ENCODE results near the gene SIT1.
A peak's percentile ranks its signal among the peaks of the same experiment; 100 is the strongest.

Gene SIT1, protein sequence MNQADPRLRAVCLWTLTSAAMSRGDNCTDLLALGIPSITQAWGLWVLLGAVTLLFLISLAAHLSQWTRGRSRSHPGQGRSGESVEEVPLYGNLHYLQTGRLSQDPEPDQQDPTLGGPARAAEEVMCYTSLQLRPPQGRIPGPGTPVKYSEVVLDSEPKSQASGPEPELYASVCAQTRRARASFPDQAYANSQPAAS

DNA sequence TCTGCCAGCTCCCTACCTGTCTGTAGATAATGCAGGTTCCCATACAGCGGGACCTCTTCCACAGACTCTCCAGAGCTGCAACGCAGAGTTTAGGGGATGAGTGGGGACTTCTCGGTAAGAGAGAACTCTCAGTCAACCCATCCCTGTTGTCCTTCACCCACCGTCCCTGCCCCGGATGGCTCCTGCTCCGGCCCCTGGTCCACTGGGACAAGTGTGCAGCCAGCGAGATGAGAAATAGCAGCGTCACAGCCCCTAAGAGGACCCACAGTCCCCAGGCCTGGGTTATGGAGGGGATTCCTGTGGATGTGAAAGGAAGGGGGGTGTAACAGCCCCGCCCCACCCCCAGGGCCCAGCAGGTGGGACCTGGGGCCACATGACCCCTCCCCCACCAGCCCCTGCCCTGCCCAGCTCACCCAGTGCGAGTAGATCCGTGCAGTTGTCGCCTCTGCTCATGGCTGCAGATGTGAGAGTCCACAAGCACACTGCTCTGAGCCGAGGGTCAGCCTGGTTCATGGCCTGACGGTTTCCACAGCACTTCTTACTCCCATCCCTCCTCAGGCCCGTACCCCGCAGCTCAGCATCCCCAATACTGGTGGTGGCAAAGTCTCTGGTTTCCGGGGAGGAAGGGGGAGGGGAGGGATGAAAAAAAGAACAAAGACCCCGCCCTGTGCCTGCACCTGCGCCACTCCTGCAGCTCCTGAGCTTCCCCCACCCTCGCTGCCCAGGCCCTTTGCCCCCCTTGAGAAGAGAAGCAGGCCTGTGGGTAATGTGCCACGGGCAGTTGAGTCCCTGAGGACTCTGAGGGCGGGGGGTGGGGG lies at the start of gene SIT1:
SIT1 (minus strand) TSS at position 591 of the 818 bp plus-strand sequence; CDS start at position 513, 78 bp downstream.
- peaks cover 63% of the 10 kb centered on the region for H3K4me1 ChIP-seq (ENCODE audit: insufficient read depth, low read length, severe bottlenecking)
- peak within 1 kb of the TSS; percentile 86 for H3K4me3 ChIP-seq (ENCODE audit: low read depth, low read length, poor library complexity, severe bottlenecking)
- H3K79me2 ChIP-seq (ENCODE audit: insufficient read depth, low read length) = no peaks in the 10 kb centered on the region; the same call in 1 of the 2 replicates
- no peaks in the 10 kb centered on the region for H3K27me3 ChIP-seq (ENCODE audit: insufficient read depth, low read length)
- TF ChIP-seq EZH2 (IDR thresholded peaks at IDR 0.05; ENCODE audit: borderline replicate concordance, low read length) = no peak
- no peak for TF ChIP-seq CTCF (IDR thresholded peaks at IDR 0.05; ENCODE audit: low read length)
- peak within 1 kb of the TSS; percentile 96 for H3K9ac ChIP-seq (ENCODE audit: low read length)
- no peaks in the 10 kb centered on the region for H4K20me1 ChIP-seq (ENCODE audit: insufficient read depth, low read length)
- H3K27ac ChIP-seq (ENCODE audit: low read depth, low read length, poor library complexity, severe bottlenecking) = peak within 1 kb of the TSS; percentile 92
- no peaks in the 10 kb centered on the region for H3K36me3 ChIP-seq (ENCODE audit: insufficient read depth, low read length)
- H2AFZ ChIP-seq (ENCODE audit: low read length) = no peak within 1 kb of the TSS
- H3K4me2 ChIP-seq (ENCODE audit: low read length) = peak within 1 kb of the TSS; percentile 96
- no peaks in the 10 kb centered on the region for H3K9me3 ChIP-seq (ENCODE audit: low read length)
- H3F3A ChIP-seq (ENCODE audit: insufficient read depth, low read length) = peaks cover 17% of the 10 kb centered on the region
- no peaks in the 10 kb centered on the region for H3K9me2 ChIP-seq (ENCODE audit: low read depth, low read length)

- H3K9me2 ChIP-seq (ENCODE audit: low read depth, low read length) = no peaks in the 10 kb centered on the region
- no peak overlapping the region for H3K9ac ChIP-seq (ENCODE audit: low read length)
- TF ChIP-seq CTCF (IDR thresholded peaks at IDR 0.05; ENCODE audit: low read length) (no peak), EZH2 (IDR thresholded peaks at IDR 0.05; ENCODE audit: borderline replicate concordance, low read length) (no peak)
- H3K79me2 ChIP-seq (ENCODE audit: insufficient read depth, low read length) = no peaks in the 10 kb centered on the region
- H3F3A ChIP-seq (ENCODE audit: insufficient read depth, low read length) = no peaks in the 10 kb centered on the region
- H2AFZ ChIP-seq (ENCODE audit: low read length) = no peak overlapping the region
- H3K27ac ChIP-seq (ENCODE audit: low read depth, low read length, poor library complexity, severe bottlenecking) = no peak overlapping the region
- no peaks in the 10 kb centered on the region for H3K4me1 ChIP-seq (ENCODE audit: insufficient read depth, low read length, severe bottlenecking)
- H3K36me3 ChIP-seq (ENCODE audit: insufficient read depth, low read length) = peaks cover 93% of the 10 kb centered on the region
- no peaks in the 10 kb centered on the region for H4K20me1 ChIP-seq (ENCODE audit: insufficient read depth, low read length)
- no peak overlapping the region for H3K4me3 ChIP-seq (ENCODE audit: low read depth, low read length, poor library complexity, severe bottlenecking)
- H3K27me3 ChIP-seq (ENCODE audit: insufficient read depth, low read length) = no peaks in the 10 kb centered on the region
- H3K9me3 ChIP-seq (ENCODE audit: low read length) = no peaks in the 10 kb centered on the region
- no peak overlapping the region for H3K4me2 ChIP-seq (ENCODE audit: low read length)
These were observed 49.3 kb upstream of the SIT1 start for GRCh38 chr9:35700031-35700430.

DNA sequence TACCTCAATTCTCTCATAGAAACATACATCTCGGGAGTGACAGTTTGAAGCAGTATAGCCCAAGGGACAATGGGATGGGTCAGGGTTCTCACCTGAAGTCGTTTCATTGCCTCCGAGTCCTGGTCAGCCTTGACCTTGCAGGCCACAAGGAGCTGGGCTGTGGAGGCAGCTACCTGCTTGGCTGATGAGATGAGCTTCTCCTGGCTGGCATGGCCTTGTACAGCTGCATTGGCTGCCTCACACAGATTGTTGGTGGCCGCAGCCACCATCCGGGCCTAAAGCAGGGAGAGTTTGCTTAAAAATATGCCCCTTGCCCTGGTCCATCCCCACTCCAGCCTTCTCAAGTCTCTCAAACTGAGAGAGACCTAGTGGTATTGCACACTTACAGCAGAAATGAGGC lies 47.5 kb upstream of the SIT1 start:
- H3F3A ChIP-seq (ENCODE audit: insufficient read depth, low read length) = no peaks in the 10 kb centered on the region
- H3K27me3 ChIP-seq (ENCODE audit: insufficient read depth, low read length) = no peaks in the 10 kb centered on the region
- no peak overlapping the region for H3K4me2 ChIP-seq (ENCODE audit: low read length)
- no peak overlapping the region for H3K4me3 ChIP-seq (ENCODE audit: low read depth, low read length, poor library complexity, severe bottlenecking)
- H3K27ac ChIP-seq (ENCODE audit: low read depth, low read length, poor library complexity, severe bottlenecking) = no peak overlapping the region
- peaks cover 75% of the 10 kb centered on the region for H3K36me3 ChIP-seq (ENCODE audit: insufficient read depth, low read length)
- no peaks in the 10 kb centered on the region for H4K20me1 ChIP-seq (ENCODE audit: insufficient read depth, low read length)
- H3K9me3 ChIP-seq (ENCODE audit: low read length) = no peaks in the 10 kb centered on the region
- no peaks in the 10 kb centered on the region for H3K4me1 ChIP-seq (ENCODE audit: insufficient read depth, low read length, severe bottlenecking)
- H3K9ac ChIP-seq (ENCODE audit: low read length) = no peak overlapping the region
- H3K79me2 ChIP-seq (ENCODE audit: insufficient read depth, low read length) = no peaks in the 10 kb centered on the region
- H3K9me2 ChIP-seq (ENCODE audit: low read depth, low read length) = no peaks in the 10 kb centered on the region
- no peak overlapping the region for H2AFZ ChIP-seq (ENCODE audit: low read length)
- TF ChIP-seq EZH2 (IDR thresholded peaks at IDR 0.05; ENCODE audit: borderline replicate concordance, low read length) = no peak
- TF ChIP-seq CTCF (IDR thresholded peaks at IDR 0.05; ENCODE audit: low read length) = no peak
